ENCODE measurements around the gene FRY.

FRY gene

GRCh38 chr13:32125221-32125689 lies 93.7 kb downstream of the FRY start:
- Mint-ChIP-seq H3K4me3 (no peak overlapping the region), H3K9me3 (peaks cover 5% of the 10 kb centered on the region), H3K36me3 (peaks cover 5% of the 10 kb centered on the region), H3K27me3 (no peaks in the 10 kb centered on the region), H3K4me1 (no peaks in the 10 kb centered on the region), H3K27ac (no peak overlapping the region)
- CTCF ChIA-PET: no interaction called here
- DNase-seq: no peak

GRCh38 chr13:32125751-32126150 lies 94.2 kb downstream of the FRY start:
- Mint-ChIP-seq H3K9me3 (peaks cover 5% of the 10 kb centered on the region), H3K4me1 (no peaks in the 10 kb centered on the region), H3K36me3 (peaks cover 5% of the 10 kb centered on the region), H3K27me3 (no peaks in the 10 kb centered on the region), H3K4me3 (no peak overlapping the region), H3K27ac (no peak overlapping the region)
- CTCF ChIA-PET: no interaction called here
- no peak for DNase-seq

- CTCF ChIA-PET: no interaction called here
- peaks cover 4% of the 10 kb centered on the region for H3K36me3 Mint-ChIP-seq
- no peak for DNase-seq
- H3K4me3 Mint-ChIP-seq: no peak overlapping the region
- peaks cover 5% of the 10 kb centered on the region for H3K9me3 Mint-ChIP-seq
- no peaks in the 10 kb centered on the region for H3K27me3 Mint-ChIP-seq
- H3K4me1 Mint-ChIP-seq: no peaks in the 10 kb centered on the region
- no peak overlapping the region for H3K27ac Mint-ChIP-seq
Measured at GRCh38 chr13:32126278-32126677, 94.7 kb downstream of the FRY start.

GRCh38 chr13:32126756-32127155 lies 95.2 kb downstream of the FRY start:
- H3K9me3 Mint-ChIP-seq: peaks cover 5% of the 10 kb centered on the region
- H3K4me3 Mint-ChIP-seq: no peak overlapping the region
- no peak overlapping the region for H3K27ac Mint-ChIP-seq
- no peaks in the 10 kb centered on the region for H3K27me3 Mint-ChIP-seq
- CTCF ChIA-PET: no interaction called here
- H3K4me1 Mint-ChIP-seq: no peaks in the 10 kb centered on the region
- no peak for DNase-seq
- H3K36me3 Mint-ChIP-seq: peaks cover 3% of the 10 kb centered on the region

- H3K4me1 Mint-ChIP-seq: no peaks in the 10 kb centered on the region
- peaks cover 1% of the 10 kb centered on the region for H3K9me3 Mint-ChIP-seq
- CTCF ChIA-PET: no interaction called here
- H3K4me3 Mint-ChIP-seq: no peak overlapping the region
- peaks cover 1% of the 10 kb centered on the region for H3K36me3 Mint-ChIP-seq
- H3K27me3 Mint-ChIP-seq: no peaks in the 10 kb centered on the region
- H3K27ac Mint-ChIP-seq: no peak overlapping the region
- DNase-seq: no peak
Measured at GRCh38 chr13:32127691-32128090, 96.1 kb downstream of the FRY start.

- H3K4me3 Mint-ChIP-seq: no peak overlapping the region
- H3K27ac Mint-ChIP-seq: no peak overlapping the region
- H3K36me3 Mint-ChIP-seq: no peaks in the 10 kb centered on the region
- no peaks in the 10 kb centered on the region for H3K4me1 Mint-ChIP-seq
- CTCF ChIA-PET: no interaction called here
- no peak for DNase-seq
- H3K9me3 Mint-ChIP-seq: no peaks in the 10 kb centered on the region
- no peaks in the 10 kb centered on the region for H3K27me3 Mint-ChIP-seq
Measured at GRCh38 chr13:32134241-32135055, 102.9 kb downstream of the FRY start.

- DNase-seq: no peak
- no peak overlapping the region for H3K27ac Mint-ChIP-seq
- CTCF ChIA-PET: no interaction called here
- H3K27me3 Mint-ChIP-seq: no peaks in the 10 kb centered on the region
- H3K36me3 Mint-ChIP-seq: no peaks in the 10 kb centered on the region
- H3K9me3 Mint-ChIP-seq: no peaks in the 10 kb centered on the region
- H3K4me1 Mint-ChIP-seq: no peaks in the 10 kb centered on the region
- no peak overlapping the region for H3K4me3 Mint-ChIP-seq
Measured at GRCh38 chr13:32135056-32135390, 103.4 kb downstream of the FRY start.

GRCh38 chr13:32135655-32136054 lies 104.1 kb downstream of the FRY start:
- Mint-ChIP-seq H3K4me1 (no peaks in the 10 kb centered on the region), H3K4me3 (no peak overlapping the region), H3K27me3 (no peaks in the 10 kb centered on the region), H3K36me3 (no peaks in the 10 kb centered on the region), H3K9me3 (no peaks in the 10 kb centered on the region), H3K27ac (no peak overlapping the region)
- CTCF ChIA-PET: no interaction called here
- DNase-seq: no peak

GRCh38 chr13:32136061-32136460 lies 104.5 kb downstream of the FRY start:
- H3K4me3 Mint-ChIP-seq: no peak overlapping the region
- H3K4me1 Mint-ChIP-seq: no peaks in the 10 kb centered on the region
- H3K36me3 Mint-ChIP-seq: no peaks in the 10 kb centered on the region
- CTCF ChIA-PET: no interaction called here
- H3K9me3 Mint-ChIP-seq: no peaks in the 10 kb centered on the region
- no peak overlapping the region for H3K27ac Mint-ChIP-seq
- DNase-seq: no peak
- H3K27me3 Mint-ChIP-seq: no peaks in the 10 kb centered on the region

- Mint-ChIP-seq H3K4me1 (no peaks in the 10 kb centered on the region), H3K36me3 (no peaks in the 10 kb centered on the region), H3K27me3 (no peaks in the 10 kb centered on the region), H3K4me3 (no peak overlapping the region), H3K27ac (no peak overlapping the region), H3K9me3 (no peaks in the 10 kb centered on the region)
- DNase-seq: no peak
- CTCF ChIA-PET: no interaction called here
Measured at GRCh38 chr13:32136716-32137115, 105.1 kb downstream of the FRY start.

GRCh38 chr13:32139251-32139650 lies 107.7 kb downstream of the FRY start:
- Mint-ChIP-seq H3K27me3 (no peaks in the 10 kb centered on the region), H3K4me1 (no peaks in the 10 kb centered on the region), H3K36me3 (no peaks in the 10 kb centered on the region), H3K9me3 (no peaks in the 10 kb centered on the region), H3K4me3 (no peak overlapping the region), H3K27ac (no peak overlapping the region)
- DNase-seq: no peak
- CTCF ChIA-PET: no interaction called here

GRCh38 chr13:32140109-32140508 lies 108.5 kb downstream of the FRY start:
- H3K4me1 Mint-ChIP-seq: no peaks in the 10 kb centered on the region
- no peak overlapping the region for H3K4me3 Mint-ChIP-seq
- DNase-seq: no peak
- H3K27me3 Mint-ChIP-seq: no peaks in the 10 kb centered on the region
- H3K9me3 Mint-ChIP-seq: no peaks in the 10 kb centered on the region
- CTCF ChIA-PET: no interaction called here
- no peaks in the 10 kb centered on the region for H3K36me3 Mint-ChIP-seq
- H3K27ac Mint-ChIP-seq: no peak overlapping the region

- no peaks in the 10 kb centered on the region for H3K36me3 Mint-ChIP-seq
- no peak for DNase-seq
- CTCF ChIA-PET: no interaction called here
Measured at GRCh38 chr13:32141462-32141861, 109.9 kb downstream of the FRY start.

GRCh38 chr13:32142115-32142514 lies 110.5 kb downstream of the FRY start:
- no peak for DNase-seq
- CTCF ChIA-PET: no interaction called here
- H3K27ac Mint-ChIP-seq: no peak overlapping the region
- no peaks in the 10 kb centered on the region for H3K27me3 Mint-ChIP-seq
- no peak overlapping the region for H3K4me3 Mint-ChIP-seq
- H3K36me3 Mint-ChIP-seq: no peaks in the 10 kb centered on the region
- H3K9me3 Mint-ChIP-seq: no peaks in the 10 kb centered on the region
- no peaks in the 10 kb centered on the region for H3K4me1 Mint-ChIP-seq

More at GRCh38 chr13:32141462-32141861, 109.9 kb downstream of the FRY start:
- Mint-ChIP-seq H3K27ac (no peak overlapping the region), H3K27me3 (no peaks in the 10 kb centered on the region), H3K9me3 (no peaks in the 10 kb centered on the region), H3K4me3 (no peak overlapping the region), H3K4me1 (no peaks in the 10 kb centered on the region)

- no peaks in the 10 kb centered on the region for H3K27me3 Mint-ChIP-seq
- CTCF ChIA-PET: no interaction called here
- no peak for DNase-seq
Measured at GRCh38 chr13:32142956-32143375, 111.4 kb downstream of the FRY start.

GRCh38 chr13:32147193-32147592 lies 115.6 kb downstream of the FRY start:
- H3K9me3 Mint-ChIP-seq: no peaks in the 10 kb centered on the region
- no peaks in the 10 kb centered on the region for H3K27me3 Mint-ChIP-seq
- H3K4me3 Mint-ChIP-seq: no peak overlapping the region
- H3K36me3 Mint-ChIP-seq: no peaks in the 10 kb centered on the region
- CTCF ChIA-PET: no interaction called here
- H3K4me1 Mint-ChIP-seq: no peaks in the 10 kb centered on the region
- no peak for DNase-seq
- H3K27ac Mint-ChIP-seq: no peak overlapping the region

More at GRCh38 chr13:32142956-32143375, 111.4 kb downstream of the FRY start:
- H3K36me3 Mint-ChIP-seq: no peaks in the 10 kb centered on the region
- H3K27ac Mint-ChIP-seq: no peak overlapping the region
- no peaks in the 10 kb centered on the region for H3K4me1 Mint-ChIP-seq
- no peaks in the 10 kb centered on the region for H3K9me3 Mint-ChIP-seq
- no peak overlapping the region for H3K4me3 Mint-ChIP-seq

Data from activated naive CD4-positive, alpha-beta T cell treated with anti-CD3 and anti-CD28 coated beads, Interleukin-2, amount 10 ng/mL, durations not matched to agents 7 days and 5 days (primary cell).